Kidney (tissue), 14 donors: ENCODE data around the gene IGSF23. TPM values are rescaled to one million over a fixed set of nuclear protein-coding genes. Genes with fewer than 3 reads are reported as not detected.
A peak's percentile ranks its signal among the peaks of the same experiment; 100 is the strongest.

ENCODE experiments used
- DNase-seq, 5 donors: peaks; one replicate each; pipeline ENCODE4 v3.0.0-alpha.2; 2013 to 2020
- FAIRE-seq: peaks from 2 replicates; lab custom pipeline; 2012; peaks lifted over from hg19 to GRCh38; lab: Jason Lieb, UNC
- H3K27ac ChIP-seq, 2 donors: one replicate each; pipeline ENCODE4 v1.7.0; 2013; ENCODE audit warnings: low read depth in 2 of 2, low read length in 2 of 2, inconsistent platforms in 1 of 2
- H3K27me3 ChIP-seq: one replicate; pipeline ENCODE4 v1.7.1; 2013; ENCODE audit warnings: low read length, inconsistent platforms; ENCODE audit not compliant: control insufficient read depth, insufficient read depth
- H3K36me3 ChIP-seq, 3 donors: one replicate each; pipeline versions ENCODE4 v1.7.0 to v1.7.1; 2013; ENCODE audit warnings: low read length in 3 of 3, control low read depth in 1 of 3, inconsistent platforms in 1 of 3; ENCODE audit not compliant: insufficient read depth in 3 of 3, control insufficient read depth in 2 of 3
- H3K4me1 ChIP-seq, 3 donors: one replicate each; pipeline versions ENCODE4 v1.7.0 to v1.7.1; 2013; ENCODE audit warnings: low read length in 3 of 3, inconsistent platforms in 1 of 3, low read depth in 1 of 3; ENCODE audit not compliant: control insufficient read depth in 2 of 3, insufficient read depth in 2 of 3
- H3K4me3 ChIP-seq, 3 donors: one replicate each; pipeline versions ENCODE4 v1.7.0 to v1.8.1; 2013; ENCODE audit warnings: low read length in 3 of 3, control low read depth in 1 of 3, inconsistent platforms in 1 of 3
- H3K9ac ChIP-seq, 3 donors: one replicate each; pipeline versions ENCODE4 v1.7.0 to v1.7.1; 2013; ENCODE audit warnings: low read length in 3 of 3, control low read depth in 1 of 3, inconsistent platforms in 1 of 3
- H3K9me3 ChIP-seq, 3 donors: one replicate each; pipeline versions ENCODE4 v1.7.0 to v1.7.1; 2013; ENCODE audit warnings: low read length in 3 of 3, control low read depth in 1 of 3, inconsistent platforms in 1 of 3; ENCODE audit not compliant: control insufficient read depth in 2 of 3, insufficient read depth in 1 of 3
- CTCF ChIP-seq: IDR thresholded peaks from 3 replicates; pipeline ENCODE4 v1.5.1; 2012; ENCODE audit warnings: mild to moderate bottlenecking, moderate library complexity, borderline replicate concordance; ENCODE audit not compliant: insufficient read depth; ENCODE audit errors: extremely low read depth
- intact Hi-C: fragments of 100-400 bp; cut with DNase I; formaldehyde crosslinking; loops from one replicate; pipeline ENCODE4 v1.11.1; 2022
- polyA plus RNA-seq: library from polyadenylated mRNA; stranded (reverse); fragments of 350-450 nt; fragmentation: Illumina TruSeq; extraction: RNeasy Lipid Tissue Mini Kit (QIAGEN cat#74804); gene quantifications from one replicate; pipeline ENCODE4 v1.2.3, GENCODE V29; 2014; ENCODE audit warnings: low read depth, low replicate concordance; ENCODE audit not compliant: insufficient read depth
- total RNA-seq: library from RNA; stranded (reverse); fragmentation: NEBNext Ultra II Directional; extraction: Animal tissue kit (Norgen Biotek cat#: 25700); gene quantifications from one replicate; pipeline ENCODE4 v1.2.1, GENCODE V29; 2021
- donor health status: control.
- donor health status: control.
- donor health status: control.
- donor health status: control.
- donor health status: control.
- donor health status: DM: yes; HTN: yes; CAD: no.
- donor health status: Normal renal cell carcinoma (clear cell type).

Gene IGSF23
- total and polyA plus RNA-seq, 2 donors from 2014 or later = not detected

GRCh38 chr19:44661205-44661604 is 47.8 kb downstream of the IGSF23 start:
- no peak for FAIRE-seq
- H3K27me3 ChIP-seq = no peaks in the 10 kb centered on the region
- no peak overlapping the region for H3K4me3 ChIP-seq
- TF ChIP-seq CTCF = no peak
- H3K27ac ChIP-seq = no peak overlapping the region
- intact Hi-C loops = no loop called here
- peak in 1 of 5 donors; percentile 46 for DNase-seq
- H3K4me1 ChIP-seq = peaks cover 0 to 6% (median 2%) of the 10 kb centered on the region in 3 donors
- H3K9me3 ChIP-seq = no peaks in the 10 kb centered on the region
- no peak overlapping the region for H3K9ac ChIP-seq
- peaks cover 12 to 42% (median 23%) of the 10 kb centered on the region in 3 donors for H3K36me3 ChIP-seq

GRCh38 chr19:44661904-44662303 is 48.5 kb downstream of the IGSF23 start:
- no peaks in the 10 kb centered on the region for H3K9me3 ChIP-seq
- peaks cover 12 to 39% (median 20%) of the 10 kb centered on the region in 3 donors for H3K36me3 ChIP-seq
- H3K27ac ChIP-seq = no peak overlapping the region
- no peak overlapping the region for H3K4me3 ChIP-seq
- no peak overlapping the region for H3K9ac ChIP-seq
- peak in 1 of 5 donors; percentile 19 for DNase-seq
- TF ChIP-seq CTCF = no peak
- H3K4me1 ChIP-seq = peaks cover 0 to 6% (median 2%) of the 10 kb centered on the region in 3 donors
- no peak for FAIRE-seq
- no peaks in the 10 kb centered on the region for H3K27me3 ChIP-seq
- intact Hi-C loops = no loop called here

- Histone ChIP-seq H3K27ac (no peak overlapping the region), H3K27me3 (no peaks in the 10 kb centered on the region), H3K36me3 (peaks cover 11 to 36% (median 19%) of the 10 kb centered on the region in 3 donors), H3K9me3 (no peaks in the 10 kb centered on the region), H3K4me1 (peaks cover 0 to 6% (median 0%) of the 10 kb centered on the region in 3 donors), H3K4me3 (no peak overlapping the region), H3K9ac (no peak overlapping the region)
- FAIRE-seq (no peak), DNase-seq (peak in 4 of 5 donors; percentile 47 to 83 (median 72))
- intact Hi-C loops = no loop called here
- TF ChIP-seq CTCF = no peak
These were observed 49.5 kb downstream of the IGSF23 start for GRCh38 chr19:44662691-44663385.

GRCh38 chr19:44663996-44664395 is 50.6 kb downstream of the IGSF23 start:
- no peak for FAIRE-seq
- H3K36me3 ChIP-seq = peaks cover 9 to 24% (median 16%) of the 10 kb centered on the region in 3 donors
- intact Hi-C loops = no loop called here

More at GRCh38 chr19:44663996-44664395, 50.6 kb downstream of the IGSF23 start:
- Histone ChIP-seq H3K4me3 (no peak overlapping the region), H3K27ac (no peak overlapping the region), H3K27me3 (no peaks in the 10 kb centered on the region), H3K4me1 (peaks cover 0 to 6% (median 0%) of the 10 kb centered on the region in 3 donors), H3K9ac (no peak overlapping the region), H3K9me3 (no peaks in the 10 kb centered on the region)
- DNase-seq = no peak
- TF ChIP-seq CTCF = no peak
